HG03025 (cell line): ENCODE data around the gene THRA.

Source experiments
- ATAC-seq: cut with Tn5 transposase; IDR thresholded peaks from one replicate; pipeline ENCODE4 v1.9.1; 2021; ENCODE audit warnings: mild to moderate bottlenecking, moderate library complexity; ENCODE audit not compliant: unreplicated experiment, low FRiP score

THRA gene, protein sequence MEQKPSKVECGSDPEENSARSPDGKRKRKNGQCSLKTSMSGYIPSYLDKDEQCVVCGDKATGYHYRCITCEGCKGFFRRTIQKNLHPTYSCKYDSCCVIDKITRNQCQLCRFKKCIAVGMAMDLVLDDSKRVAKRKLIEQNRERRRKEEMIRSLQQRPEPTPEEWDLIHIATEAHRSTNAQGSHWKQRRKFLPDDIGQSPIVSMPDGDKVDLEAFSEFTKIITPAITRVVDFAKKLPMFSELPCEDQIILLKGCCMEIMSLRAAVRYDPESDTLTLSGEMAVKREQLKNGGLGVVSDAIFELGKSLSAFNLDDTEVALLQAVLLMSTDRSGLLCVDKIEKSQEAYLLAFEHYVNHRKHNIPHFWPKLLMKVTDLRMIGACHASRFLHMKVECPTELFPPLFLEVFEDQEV

DNA sequence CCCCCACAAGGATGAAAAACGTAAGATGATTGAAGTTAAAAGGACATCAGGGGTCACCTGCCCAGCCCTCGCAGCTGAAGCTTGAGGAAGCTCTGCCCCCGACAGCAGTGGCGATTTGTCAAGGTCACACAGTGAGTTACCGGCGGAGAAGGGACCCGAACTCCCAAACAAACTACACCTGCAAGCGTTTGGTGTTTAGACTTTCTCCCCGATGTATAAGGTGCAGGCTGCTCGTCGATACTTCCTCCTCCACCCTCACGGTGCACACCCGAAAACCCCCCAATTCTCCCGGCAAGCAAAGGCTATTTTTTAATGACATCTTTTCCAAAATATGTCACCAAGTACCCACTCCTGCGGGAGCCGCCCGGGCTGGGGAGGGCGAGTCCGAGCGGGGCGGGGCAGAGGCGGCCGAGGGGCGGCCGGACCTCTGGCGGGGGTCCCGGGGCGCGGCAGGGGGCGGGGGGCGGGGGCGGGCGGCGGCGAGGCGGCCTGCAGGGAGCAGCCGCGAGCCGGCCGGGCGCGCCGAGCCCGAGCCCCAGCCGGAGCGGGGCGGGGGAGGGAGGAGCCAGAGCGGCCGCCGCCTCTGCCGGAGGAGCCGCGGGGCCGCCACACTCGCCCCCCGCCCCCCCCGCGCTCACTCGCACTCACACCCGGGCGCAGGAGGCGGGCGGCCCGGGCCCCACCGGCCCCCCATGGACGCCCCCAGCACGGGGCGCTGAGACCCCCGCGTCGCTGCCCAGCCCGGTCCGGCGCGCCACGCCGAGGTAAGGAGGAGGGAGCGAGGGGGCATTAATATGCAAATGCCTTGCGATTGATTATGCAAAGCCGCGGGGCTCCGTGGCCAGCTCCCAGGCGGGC lies at the start of gene THRA:
Gene THRA (plus strand): TSS at position 637 of the 858 bp plus-strand sequence. CDS start 11,524 bp downstream, outside the sequence.
- no peak for ATAC-seq

DNA sequence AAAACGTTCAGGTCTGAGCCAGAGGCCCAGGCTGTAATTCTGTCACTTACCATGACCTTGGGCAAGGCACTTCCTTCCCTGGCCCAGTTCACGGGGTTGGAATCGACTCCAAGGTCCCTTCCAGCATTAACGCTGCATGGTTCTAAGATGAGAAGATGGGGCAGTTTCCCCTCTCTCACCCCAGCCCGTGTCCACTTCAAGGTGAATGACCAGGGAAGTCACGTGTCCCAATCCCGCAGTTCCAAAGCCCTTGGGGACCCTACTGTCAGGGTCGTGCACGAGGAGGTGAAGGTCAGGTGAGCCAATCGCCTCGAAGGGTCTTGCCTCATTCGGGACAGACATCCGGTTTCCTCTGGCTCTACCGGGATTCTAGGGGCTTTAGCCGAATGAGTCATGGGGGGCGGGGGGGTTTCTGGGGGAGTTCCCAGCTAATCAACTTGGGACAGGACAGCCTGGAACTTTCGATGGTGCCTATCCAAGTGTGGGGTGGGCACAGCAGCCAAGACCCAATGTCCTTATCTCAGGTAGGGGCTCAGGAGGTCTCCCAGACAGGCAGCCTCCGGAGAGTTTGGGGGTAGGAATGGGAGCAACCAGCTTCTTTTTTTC lies 48.3 kb upstream of the THRA start:
- no peak for ATAC-seq

DNA sequence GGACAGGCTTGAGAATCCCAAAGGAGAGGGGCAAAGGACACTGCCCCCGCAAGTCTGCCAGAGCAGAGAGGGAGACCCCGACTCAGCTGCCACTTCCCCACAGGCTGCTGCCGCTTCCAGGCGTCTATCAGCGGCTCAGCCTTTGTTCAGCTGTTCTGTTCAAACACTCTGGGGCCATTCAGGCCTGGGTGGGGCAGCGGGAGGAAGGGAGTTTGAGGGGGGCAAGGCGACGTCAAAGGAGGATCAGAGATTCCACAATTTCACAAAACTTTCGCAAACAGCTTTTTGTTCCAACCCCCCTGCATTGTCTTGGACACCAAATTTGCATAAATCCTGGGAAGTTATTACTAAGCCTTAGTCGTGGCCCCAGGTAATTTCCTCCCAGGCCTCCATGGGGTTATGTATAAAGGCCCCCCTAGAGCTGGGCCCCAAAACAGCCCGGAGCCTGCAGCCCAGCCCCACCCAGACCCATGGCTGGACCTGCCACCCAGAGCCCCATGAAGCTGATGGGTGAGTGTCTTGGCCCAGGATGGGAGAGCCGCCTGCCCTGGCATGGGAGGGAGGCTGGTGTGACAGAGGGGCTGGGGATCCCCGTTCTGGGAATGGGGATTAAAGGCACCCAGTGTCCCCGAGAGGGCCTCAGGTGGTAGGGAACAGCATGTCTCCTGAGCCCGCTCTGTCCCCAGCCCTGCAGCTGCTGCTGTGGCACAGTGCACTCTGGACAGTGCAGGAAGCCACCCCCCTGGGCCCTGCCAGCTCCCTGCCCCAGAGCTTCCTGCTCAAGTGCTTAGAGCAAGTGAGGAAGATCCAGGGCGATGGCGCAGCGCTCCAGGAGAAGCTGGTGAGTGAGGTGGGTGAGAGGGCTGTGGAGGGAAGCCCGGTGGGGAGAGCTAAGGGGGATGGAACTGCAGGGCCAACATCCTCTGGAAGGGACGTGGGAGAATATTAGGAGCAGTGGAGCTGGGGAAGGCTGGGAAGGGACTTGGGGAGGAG lies 47.5 kb upstream of the THRA start, which contains the start of gene CSF3:
Gene CSF3 (plus strand): TSS at position 436 of the 993 bp plus-strand sequence. CDS start 35 bp downstream, at position 471.
- ATAC-seq: no peak

DNA sequence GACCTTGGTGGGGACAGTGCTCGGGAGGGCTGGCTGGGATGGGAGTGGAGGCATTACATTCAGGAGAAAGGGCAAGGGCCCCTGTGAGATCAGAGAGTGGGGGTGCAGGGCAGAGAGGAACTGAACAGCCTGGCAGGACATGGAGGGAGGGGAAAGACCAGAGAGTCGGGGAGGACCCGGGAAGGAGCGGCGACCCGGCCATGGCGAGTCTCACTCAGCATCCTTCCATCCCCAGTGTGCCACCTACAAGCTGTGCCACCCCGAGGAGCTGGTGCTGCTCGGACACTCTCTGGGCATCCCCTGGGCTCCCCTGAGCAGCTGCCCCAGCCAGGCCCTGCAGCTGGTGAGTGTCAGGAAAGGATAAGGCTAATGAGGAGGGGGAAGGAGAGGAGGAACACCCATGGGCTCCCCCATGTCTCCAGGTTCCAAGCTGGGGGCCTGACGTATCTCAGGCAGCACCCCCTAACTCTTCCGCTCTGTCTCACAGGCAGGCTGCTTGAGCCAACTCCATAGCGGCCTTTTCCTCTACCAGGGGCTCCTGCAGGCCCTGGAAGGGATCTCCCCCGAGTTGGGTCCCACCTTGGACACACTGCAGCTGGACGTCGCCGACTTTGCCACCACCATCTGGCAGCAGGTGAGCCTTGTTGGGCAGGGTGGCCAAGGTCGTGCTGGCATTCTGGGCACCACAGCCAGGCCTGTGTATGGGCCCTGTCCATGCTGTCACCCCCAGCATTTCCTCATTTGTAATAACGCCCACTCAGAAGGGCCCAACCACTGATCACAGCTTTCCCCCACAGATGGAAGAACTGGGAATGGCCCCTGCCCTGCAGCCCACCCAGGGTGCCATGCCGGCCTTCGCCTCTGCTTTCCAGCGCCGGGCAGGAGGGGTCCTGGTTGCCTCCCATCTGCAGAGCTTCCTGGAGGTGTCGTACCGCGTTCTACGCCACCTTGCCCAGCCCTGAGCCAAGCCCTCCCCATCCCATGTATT lies 46.5 kb upstream of the THRA start:
- no peak for ATAC-seq

DNA sequence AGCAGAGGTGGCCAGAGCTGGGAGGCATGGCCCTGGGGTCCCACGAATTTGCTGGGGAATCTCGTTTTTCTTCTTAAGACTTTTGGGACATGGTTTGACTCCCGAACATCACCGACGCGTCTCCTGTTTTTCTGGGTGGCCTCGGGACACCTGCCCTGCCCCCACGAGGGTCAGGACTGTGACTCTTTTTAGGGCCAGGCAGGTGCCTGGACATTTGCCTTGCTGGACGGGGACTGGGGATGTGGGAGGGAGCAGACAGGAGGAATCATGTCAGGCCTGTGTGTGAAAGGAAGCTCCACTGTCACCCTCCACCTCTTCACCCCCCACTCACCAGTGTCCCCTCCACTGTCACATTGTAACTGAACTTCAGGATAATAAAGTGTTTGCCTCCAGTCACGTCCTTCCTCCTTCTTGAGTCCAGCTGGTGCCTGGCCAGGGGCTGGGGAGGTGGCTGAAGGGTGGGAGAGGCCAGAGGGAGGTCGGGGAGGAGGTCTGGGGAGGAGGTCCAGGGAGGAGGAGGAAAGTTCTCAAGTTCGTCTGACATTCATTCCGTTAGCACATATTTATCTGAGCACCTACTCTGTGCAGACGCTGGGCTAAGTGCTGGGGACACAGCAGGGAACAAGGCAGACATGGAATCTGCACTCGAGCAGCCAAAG lies 45.2 kb upstream of the THRA start:
- no peak for ATAC-seq

DNA sequence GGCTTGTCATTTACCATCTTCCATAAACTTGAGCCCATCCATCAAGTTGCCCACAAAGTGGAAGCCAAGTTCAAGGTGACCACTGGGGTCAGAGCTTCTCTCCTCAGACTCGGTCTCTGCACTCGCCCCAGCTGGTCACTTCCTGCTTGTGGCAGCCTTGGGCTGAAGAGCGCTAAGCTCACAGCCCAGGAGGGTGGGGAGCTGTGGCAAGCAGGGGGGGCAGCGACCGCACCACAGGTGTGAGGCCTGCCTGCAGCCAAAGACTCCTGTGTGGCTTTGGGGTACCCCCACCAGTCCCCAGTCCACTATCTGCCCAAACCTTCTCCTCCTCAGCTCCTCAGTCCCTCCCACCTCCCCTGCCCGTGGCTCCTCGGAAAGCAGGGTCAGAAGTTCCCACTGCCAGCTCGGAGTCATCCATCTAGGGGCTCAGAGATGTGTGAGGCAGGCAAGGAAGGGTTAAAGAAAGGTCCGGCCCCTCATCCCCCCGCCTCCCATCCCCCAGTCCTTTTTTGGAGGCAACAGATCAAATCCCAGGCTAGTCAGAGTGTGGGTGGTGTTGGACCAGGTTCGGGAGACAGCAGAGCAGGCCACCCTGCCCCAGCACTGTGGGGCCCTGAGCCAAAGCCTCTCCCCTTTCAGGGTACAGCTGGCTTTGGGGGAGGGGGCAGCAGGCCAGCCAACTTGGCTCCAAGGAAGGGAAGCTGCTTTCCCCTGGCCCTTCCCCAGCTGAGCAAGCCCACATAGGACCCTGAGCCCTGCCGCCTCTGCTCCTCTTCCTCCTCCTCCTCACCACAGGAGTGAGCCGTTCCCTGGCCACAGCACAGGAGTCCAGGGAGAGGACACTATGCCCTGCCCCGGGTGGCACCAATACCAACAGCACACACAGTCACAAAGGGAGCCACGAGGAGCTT lies 44.3 kb upstream of the THRA start:
- no peak for ATAC-seq

DNA sequence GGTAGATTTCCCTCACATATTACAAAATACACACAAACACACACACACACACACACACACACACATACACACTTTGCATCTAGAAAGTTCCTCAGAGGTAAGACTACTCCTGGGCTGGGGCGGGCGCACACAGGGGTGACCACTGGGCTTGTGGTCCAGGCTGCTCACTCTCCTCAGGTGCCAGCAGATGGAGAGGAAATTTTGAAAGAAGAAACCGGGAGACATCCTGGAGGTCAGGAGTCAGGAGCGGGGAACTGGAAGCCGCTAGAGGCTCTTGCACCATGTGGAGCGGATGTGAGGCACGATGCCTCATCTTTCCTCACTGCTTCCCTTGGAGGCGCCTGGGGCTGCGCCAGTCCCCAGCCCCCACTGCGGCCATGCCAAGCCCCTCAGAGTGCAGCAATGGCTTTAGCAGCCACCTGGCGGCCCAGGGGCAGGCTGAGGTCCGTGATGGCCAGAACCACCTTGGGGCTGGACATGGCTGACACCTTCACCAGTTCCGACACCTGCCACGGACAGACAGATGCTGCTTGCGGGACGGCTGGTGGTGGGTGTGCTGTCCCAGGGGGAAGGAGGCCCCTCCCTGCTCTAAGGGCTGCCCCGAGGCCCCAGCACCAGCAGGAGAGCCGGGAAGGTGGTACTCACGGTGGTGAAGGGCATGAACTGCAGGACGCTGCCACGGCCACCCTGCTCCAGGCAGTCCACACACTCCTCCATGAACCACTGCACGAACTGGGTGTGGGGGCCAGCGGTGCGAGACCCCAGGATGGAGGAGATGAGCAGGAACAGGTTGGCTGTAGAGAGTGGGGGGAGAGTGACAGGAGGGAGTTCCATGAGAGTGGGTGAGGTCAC lies 43.4 kb upstream of the THRA start:
- no peak for ATAC-seq

DNA sequence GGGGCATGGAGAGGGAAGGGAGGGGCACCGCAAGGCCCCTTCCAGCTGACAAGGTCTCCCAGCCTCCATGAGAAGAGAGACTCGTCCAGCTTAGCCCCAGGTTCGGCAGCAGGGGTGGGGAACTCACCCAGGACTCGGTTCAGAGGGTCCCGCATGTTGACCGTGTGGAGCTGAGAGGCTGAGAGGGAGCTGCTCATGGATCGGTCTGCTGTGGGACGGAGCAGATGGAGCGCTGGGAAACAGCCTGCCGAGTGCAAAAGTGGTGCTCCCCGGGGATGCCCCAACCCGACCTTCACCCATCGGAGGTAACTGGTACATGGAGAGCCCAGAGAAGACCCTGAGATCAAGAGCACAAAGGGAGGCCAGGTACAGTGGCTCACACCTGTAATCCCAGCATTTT lies 42.6 kb upstream of the THRA start:
- no peak for ATAC-seq

DNA sequence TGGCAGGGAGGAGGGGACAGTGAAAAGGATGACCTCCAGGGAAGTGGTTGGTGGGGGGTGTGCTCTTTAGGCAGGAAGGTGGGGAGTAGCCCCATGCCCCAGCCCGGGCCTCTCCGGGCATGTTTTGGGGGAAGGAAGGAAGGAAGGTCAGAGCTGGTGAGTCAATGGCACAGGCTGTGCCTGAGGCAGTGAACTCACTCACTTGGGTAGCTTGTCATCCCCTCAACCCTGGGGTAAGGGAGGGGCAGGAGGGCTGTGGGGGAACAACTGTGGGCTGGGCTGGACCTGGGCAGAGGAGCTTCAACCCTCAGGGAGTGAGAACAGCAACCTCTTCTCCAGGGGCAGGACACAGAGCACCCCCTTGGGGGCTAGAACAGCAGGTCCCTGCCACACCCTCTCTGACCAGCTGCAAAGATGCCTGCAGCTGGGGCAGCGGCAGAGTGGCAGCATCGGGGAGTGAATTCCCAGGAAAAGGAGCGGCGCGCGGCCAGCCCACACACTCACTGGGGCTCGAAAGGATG lies 41.3 kb upstream of the THRA start:
- ATAC-seq: no peak

DNA sequence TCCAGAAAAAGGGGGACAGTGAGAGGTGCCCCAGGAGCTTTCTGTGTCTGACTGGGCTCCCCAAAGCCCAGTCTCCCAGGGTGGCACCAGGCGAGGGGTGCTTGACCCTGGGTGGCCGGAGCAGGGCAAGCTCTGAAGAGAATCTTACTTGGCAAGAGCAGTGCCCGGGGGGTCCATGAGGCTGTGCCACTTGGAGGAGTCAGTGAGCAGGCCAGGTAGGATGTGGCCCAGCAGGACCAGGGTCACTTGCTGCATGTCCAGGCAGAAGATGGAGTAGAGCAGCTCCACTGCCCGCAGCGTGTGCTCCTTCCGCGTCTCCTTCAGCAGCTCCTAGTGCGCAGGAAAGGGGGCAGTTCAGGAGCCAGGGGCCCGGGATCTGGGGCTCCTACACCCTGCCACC lies 40.3 kb upstream of the THRA start:
- ATAC-seq: no peak

DNA sequence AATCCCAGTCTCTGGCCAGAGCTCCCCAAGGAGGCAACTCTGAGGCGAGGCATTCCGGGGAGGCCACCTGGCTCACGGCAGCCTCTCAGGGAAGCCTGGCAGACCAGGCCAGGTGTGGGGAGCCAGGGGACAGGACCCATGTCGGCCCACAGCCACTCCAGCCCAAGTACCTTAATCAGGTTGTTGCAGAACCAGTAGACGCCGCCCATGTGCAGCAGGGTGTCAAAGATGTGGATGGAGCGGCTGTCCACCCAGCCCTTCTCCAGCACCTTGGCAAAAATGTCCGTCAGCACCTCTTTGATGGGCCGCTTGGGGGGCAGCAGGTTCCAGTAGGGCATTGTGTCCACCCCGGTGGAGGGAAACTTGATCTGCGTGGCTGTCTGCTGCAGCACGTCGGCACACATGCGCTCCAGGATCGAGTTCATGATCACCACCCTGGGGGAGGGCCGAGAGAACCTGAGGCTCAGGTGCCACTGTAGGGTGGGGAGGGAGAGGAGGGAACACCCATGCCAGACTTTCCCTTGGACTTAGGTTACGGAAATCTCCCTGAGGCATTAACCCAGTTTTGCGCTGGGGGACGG lies 39.7 kb upstream of the THRA start:
- no peak for ATAC-seq

DNA sequence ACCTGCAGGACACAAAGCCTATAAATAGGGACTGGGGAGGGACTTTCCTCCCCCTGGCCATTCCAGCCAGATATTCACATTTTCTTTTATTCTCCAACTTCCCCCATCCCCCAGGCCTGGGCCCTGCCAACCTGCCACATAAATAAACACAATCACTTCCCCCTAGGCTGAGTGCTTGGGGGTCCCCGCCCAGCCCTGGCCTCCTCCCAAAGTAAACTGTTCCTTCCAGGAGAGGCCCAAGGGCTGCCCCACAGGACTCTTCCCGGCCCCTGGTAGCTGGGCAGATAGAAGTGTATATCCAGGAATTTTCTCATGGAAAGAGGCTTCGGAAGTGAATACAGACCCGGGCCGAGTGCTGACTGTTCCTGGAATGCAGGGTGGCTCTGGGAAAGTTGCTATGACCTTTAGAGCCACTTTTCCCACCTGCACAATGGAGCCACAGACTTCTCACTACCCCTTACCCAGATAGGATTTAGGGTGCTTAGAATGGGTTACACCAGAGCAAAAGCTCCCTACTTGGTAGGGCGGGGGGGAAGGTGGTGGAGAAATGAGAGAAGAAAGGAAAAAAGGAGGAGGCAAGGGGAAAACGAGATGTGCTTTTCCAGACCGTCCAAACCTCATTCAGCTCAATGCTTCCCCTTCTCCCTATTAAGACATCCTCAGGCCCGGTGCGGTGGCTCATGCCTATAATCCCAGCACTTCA lies 39.0 kb upstream of the THRA start:
- no peak for ATAC-seq

DNA sequence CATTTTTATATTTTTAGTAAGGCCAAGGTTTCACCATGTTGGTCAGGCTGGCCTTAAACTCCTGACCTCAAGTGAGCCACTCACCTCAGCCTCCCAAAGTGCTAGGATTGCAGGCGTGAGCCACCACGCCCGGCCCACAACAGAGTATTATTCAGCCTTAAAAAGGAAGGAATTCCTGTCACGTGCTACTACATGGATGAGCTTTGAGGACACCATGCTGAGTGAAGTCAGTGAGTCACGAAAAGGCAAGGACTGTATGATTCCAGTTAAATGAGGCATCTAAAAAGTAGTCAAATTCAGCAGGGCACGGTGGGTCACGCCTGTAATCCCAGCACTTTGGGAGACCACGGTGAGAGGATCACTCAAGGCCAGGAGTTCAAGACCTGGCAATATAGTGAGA lies 37.9 kb upstream of the THRA start:
- no peak for ATAC-seq

DNA sequence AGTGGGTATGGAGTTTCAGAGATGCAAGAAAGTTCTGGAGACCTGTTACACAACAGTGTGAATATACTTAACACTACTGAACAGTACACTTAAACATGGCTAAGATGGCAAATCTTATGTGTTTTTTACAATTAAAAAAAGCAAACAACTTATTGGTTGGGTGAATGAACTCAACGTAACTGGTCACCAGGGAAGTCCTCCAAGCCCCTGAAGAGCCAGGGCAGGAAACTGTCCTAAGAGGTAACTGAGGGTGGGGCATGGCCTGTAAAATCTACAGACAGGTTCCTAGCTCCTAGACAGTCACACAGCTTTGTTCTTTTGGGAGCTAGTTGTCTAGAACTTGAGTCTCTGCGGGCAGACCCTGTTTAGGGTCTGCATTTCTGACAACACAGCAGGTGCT lies 37.2 kb upstream of the THRA start:
- ATAC-seq: no peak
